Lung (tissue), 12 donors: ENCODE results near the gene SFXN1. TPM values are rescaled to one million over a fixed set of nuclear protein-coding genes. Genes with fewer than 3 reads are reported as not detected.
A peak's percentile ranks its signal among the peaks of the same experiment; 100 is the strongest.

Source experiments
- ATAC-seq: fragments of 200-7000 bp; cut with Tn5 transposase; one replicate; pipeline ENCODE4 v1.9.1; 2020; ENCODE audit warnings: moderate number of reproducible peaks; ENCODE audit not compliant: insufficient read depth, low FRiP score
- DNase-seq, 3 donors: peaks; one replicate each; pipeline ENCODE4 v3.0.0-alpha.2; 2013 to 2017
- H3K27ac ChIP-seq, 2 donors: one replicate each; pipeline ENCODE4 v1.5.1; 2013; ENCODE audit warnings: mild to moderate bottlenecking in 2 of 2, moderate library complexity in 2 of 2, control low read depth in 1 of 2, inconsistent platforms in 1 of 2, low read depth in 1 of 2, low read length in 1 of 2
- H3K27me3 ChIP-seq, 3 donors: one replicate each; pipeline ENCODE4 v1.5.1; 2013; ENCODE audit warnings: low read length in 2 of 3; ENCODE audit not compliant: control insufficient read depth in 3 of 3, insufficient read depth in 3 of 3
- H3K36me3 ChIP-seq, 4 donors: one replicate each; pipeline ENCODE4 v1.5.1; 2013; ENCODE audit warnings: low read length in 4 of 4, mild to moderate bottlenecking in 1 of 4, moderate library complexity in 1 of 4; ENCODE audit not compliant: control insufficient read depth in 4 of 4, insufficient read depth in 4 of 4
- H3K4me1 ChIP-seq, 5 donors: one replicate each; pipeline ENCODE4 v1.5.1; 2013; ENCODE audit warnings: low read length in 5 of 5, mild to moderate bottlenecking in 2 of 5, moderate library complexity in 1 of 5; ENCODE audit not compliant: control insufficient read depth in 5 of 5, insufficient read depth in 5 of 5
- H3K4me3 ChIP-seq: one replicate; pipeline ENCODE4 v1.5.1; 2013; ENCODE audit warnings: mild to moderate bottlenecking, control low read depth, moderate library complexity
- H3K9ac ChIP-seq, 2 donors: one replicate each; pipeline ENCODE4 v1.5.1; 2013; ENCODE audit warnings: low read length in 2 of 2, control low read depth in 1 of 2; ENCODE audit not compliant: insufficient read depth in 1 of 2
- H3K9me3 ChIP-seq, 4 donors: one replicate each; pipeline ENCODE4 v1.5.1; 2013; ENCODE audit warnings: low read length in 3 of 4, mild to moderate bottlenecking in 1 of 4, moderate library complexity in 1 of 4; ENCODE audit not compliant: control insufficient read depth in 4 of 4, insufficient read depth in 3 of 4
- WGBS, 2 donors: extraction: QIAGEN DNeasy Blood & Tissue Kit; methylation state at CpG; one replicate each; pipeline ENCODE4 v1.1.7; 2013; 5-methylcytosine and 5-hydroxymethylcytosine counted together
- polyA plus RNA-seq, 2 donors: library from polyadenylated mRNA; stranded (reverse); fragments of 200-250 nt; gene quantifications; one replicate each; pipeline ENCODE4 v1.2.1, GENCODE V29; 2013
- total RNA-seq, 2 donors: library from RNA; depleted of rRNA in 1 of 2; stranded (reverse); fragments of >200 nt in 1 of 2; gene quantifications; one replicate each; pipeline ENCODE4 v1.2.1, GENCODE V29; 2014 to 2021
- TF ChIP-seq, protein P1 (sequence below): IDR thresholded peaks from 2 replicates; pipeline ENCODE4 v1.5.1; 2012; ENCODE audit warnings: mild to moderate bottlenecking; ENCODE audit errors: control extremely low read depth, extremely low read depth
- donor health status: control.
- donor health status: control.
- donor health status: Bipolar disorder and iron deficiency.
- donor health status: healthy.
- donor health status: DM: yes; HTN: yes; CAD: no.

SFXN1 gene
- total and polyA plus RNA-seq, 4 donors = 5.7 to 42.2 (median 19.0) TPM

DNA sequence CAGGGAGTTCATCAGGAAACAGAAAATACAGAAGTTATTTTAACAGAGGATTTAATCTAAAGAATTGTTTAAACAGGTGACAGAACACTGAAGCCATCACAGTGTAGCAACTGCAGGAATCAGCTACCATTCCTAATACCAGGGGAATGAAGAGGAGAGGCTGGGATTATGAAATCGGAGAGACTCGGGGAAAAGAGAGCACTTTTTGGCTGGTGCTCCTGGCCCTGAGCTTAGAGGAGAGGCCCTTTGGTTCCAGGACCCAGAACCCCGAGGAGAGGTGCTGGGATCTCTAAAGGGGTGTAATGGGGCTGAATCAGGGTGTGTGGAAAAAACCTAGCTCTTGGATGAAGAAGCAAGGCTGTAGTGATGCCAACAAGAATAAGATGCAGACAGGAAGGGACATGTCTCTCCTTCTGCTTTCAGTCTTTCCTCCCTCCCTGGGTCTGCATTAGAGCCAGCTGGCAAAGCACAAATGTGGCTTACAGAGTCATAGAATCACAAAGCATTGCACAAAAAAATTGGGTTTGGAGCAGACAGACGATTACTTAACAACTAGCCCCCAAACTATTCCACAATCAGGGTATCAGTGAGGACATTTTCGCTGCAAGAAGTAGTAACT lies 11.6 kb upstream of the SFXN1 start:
- Histone ChIP-seq H3K4me1 (peaks cover 0 to 22% (median 0%) of the 10 kb centered on the region in 5 donors), H3K36me3 (no peaks in the 10 kb centered on the region), H3K27ac (no peak overlapping the region), H3K9ac (no peak overlapping the region), H3K27me3 (no peaks in the 10 kb centered on the region), H3K4me3 (no peak overlapping the region), H3K9me3 (no peaks in the 10 kb centered on the region)
- DNase-seq = peak; percentile 67 to 90 (median 73)
- no peak for ATAC-seq
- WGBS, 2 donors = 53 to 58% methylated on average over 5 of the region's 5 CpGs
- TF ChIP-seq, protein P1, sequence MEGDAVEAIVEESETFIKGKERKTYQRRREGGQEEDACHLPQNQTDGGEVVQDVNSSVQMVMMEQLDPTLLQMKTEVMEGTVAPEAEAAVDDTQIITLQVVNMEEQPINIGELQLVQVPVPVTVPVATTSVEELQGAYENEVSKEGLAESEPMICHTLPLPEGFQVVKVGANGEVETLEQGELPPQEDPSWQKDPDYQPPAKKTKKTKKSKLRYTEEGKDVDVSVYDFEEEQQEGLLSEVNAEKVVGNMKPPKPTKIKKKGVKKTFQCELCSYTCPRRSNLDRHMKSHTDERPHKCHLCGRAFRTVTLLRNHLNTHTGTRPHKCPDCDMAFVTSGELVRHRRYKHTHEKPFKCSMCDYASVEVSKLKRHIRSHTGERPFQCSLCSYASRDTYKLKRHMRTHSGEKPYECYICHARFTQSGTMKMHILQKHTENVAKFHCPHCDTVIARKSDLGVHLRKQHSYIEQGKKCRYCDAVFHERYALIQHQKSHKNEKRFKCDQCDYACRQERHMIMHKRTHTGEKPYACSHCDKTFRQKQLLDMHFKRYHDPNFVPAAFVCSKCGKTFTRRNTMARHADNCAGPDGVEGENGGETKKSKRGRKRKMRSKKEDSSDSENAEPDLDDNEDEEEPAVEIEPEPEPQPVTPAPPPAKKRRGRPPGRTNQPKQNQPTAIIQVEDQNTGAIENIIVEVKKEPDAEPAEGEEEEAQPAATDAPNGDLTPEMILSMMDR = no peak

DNA sequence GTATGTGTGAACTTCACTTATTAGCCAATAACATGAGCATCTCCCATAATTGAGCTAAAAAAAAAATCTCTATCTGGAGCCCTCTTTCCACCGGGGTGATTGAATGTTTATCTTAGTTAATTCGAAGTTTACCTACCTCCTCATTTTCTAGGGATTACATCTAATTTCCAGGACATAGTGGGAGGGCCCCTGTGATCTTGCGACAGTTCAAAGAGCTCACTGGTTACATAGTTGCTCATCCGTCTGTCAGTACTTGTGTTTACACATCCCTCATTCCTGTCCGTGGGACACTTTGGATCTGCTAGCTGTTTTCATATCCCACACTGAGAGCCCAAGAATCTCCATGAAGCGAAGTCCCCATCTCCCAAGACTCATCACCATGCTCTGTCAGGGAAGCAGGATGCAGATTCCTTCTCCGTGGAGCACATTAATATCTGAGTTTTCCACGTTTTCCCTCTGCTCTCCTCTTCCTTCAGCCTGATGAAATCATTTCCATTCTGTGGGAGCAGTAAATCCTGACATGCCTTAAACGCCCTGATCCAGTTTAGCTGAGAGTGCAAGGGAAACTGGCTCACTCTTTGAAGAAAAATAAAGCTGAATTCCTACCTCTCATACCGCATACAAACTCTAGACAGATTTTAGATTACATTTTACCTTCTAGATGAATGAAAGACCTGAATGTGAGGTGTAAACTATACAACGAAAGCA lies 10.2 kb upstream of the SFXN1 start:
- Histone ChIP-seq H3K9me3 (peaks cover 0 to 2% (median 0%) of the 10 kb centered on the region in 4 donors), H3K9ac (no peak overlapping the region), H3K36me3 (no peaks in the 10 kb centered on the region), H3K4me3 (no peak overlapping the region), H3K27me3 (no peaks in the 10 kb centered on the region), H3K4me1 (peaks cover 0 to 22% (median 0%) of the 10 kb centered on the region in 5 donors), H3K27ac (no peak overlapping the region)
- WGBS, 2 donors = 46 to 62% methylated on average over 11 of the region's 11 CpGs
- no peak for ATAC-seq
- TF ChIP-seq, protein P1 = no peak
- no peak for DNase-seq

DNA sequence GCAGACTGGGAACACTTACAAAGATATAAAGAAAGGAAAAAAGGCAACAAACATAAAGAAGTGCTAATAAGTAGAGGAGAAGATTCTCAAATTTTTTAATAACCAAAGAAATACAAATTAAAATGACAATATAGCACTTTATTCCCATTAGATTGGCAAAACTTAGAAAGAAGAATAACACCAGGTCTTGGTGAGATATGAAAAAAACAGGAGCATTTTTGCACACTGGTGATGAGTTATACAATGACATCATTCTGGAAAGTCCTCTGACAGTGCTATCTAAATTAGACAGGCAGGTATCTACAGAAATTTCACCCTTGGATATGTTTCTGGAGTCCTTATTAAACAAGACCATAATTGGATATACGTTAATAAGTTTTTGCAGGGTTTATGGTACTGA lies 9.5 kb upstream of the SFXN1 start:
- WGBS, 2 donors = 95% methylated on average over 1 of the region's 1 CpG
- peaks cover 0 to 2% (median 0%) of the 10 kb centered on the region in 4 donors for H3K9me3 ChIP-seq
- H3K4me1 ChIP-seq = peaks cover 0 to 22% (median 0%) of the 10 kb centered on the region in 5 donors
- no peak overlapping the region for H3K9ac ChIP-seq
- ATAC-seq (no peak), DNase-seq (no peak)
- H3K36me3 ChIP-seq = no peaks in the 10 kb centered on the region
- no peaks in the 10 kb centered on the region for H3K27me3 ChIP-seq
- no peak overlapping the region for H3K4me3 ChIP-seq
- no peak overlapping the region for H3K27ac ChIP-seq
- TF ChIP-seq, protein P1 = no peak
